Measurements from ENCODE around the gene TMEM126B.
"Not testable (repeated sequence)": the region's sequence is repeated elsewhere in the genome, so short reads cannot be mapped to it uniquely, and the experiment has no call there.

Gene TMEM126B

GRCh38 chr11:85647604-85648299 lies 19.4 kb downstream of the TMEM126B start, which contains the start of gene TMEM126A:
Gene TMEM126A (plus strand): TSS chr11:85647967. CDS start chr11:85650256, 2,289 bp downstream.
- DNase-seq (ENCODE audit: low read depth), result no peak

GRCh38 chr11:85651118-85651517 lies 22.7 kb downstream of the TMEM126B start:
- DNase-seq (ENCODE audit: low read depth), result no peak

- no peak for DNase-seq (ENCODE audit: low read depth)
Measured at GRCh38 chr11:85652786-85653447, 24.5 kb downstream of the TMEM126B start.

- not testable (repeated sequence) for DNase-seq (ENCODE audit: low read depth)
Measured at GRCh38 chr11:85654343-85654742, 25.9 kb downstream of the TMEM126B start.

GRCh38 chr11:85656777-85657176 lies 28.4 kb downstream of the TMEM126B start:
- no peak for DNase-seq (ENCODE audit: low read depth)

- no peak for DNase-seq (ENCODE audit: low read depth)
Measured at GRCh38 chr11:85658180-85658579, 29.8 kb downstream of the TMEM126B start.

- no peak for DNase-seq (ENCODE audit: low read depth)
Measured at GRCh38 chr11:85661972-85662664, 33.7 kb downstream of the TMEM126B start.

GRCh38 chr11:85663080-85663752 lies 34.8 kb downstream of the TMEM126B start:
- no peak for DNase-seq (ENCODE audit: low read depth)

- no peak for DNase-seq (ENCODE audit: low read depth)
Measured at GRCh38 chr11:85663753-85664614, 35.6 kb downstream of the TMEM126B start.

GRCh38 chr11:85664615-85665481 lies 36.5 kb downstream of the TMEM126B start, which contains the start of gene CREBZF:
Gene CREBZF (minus strand): TSS chr11:85665129. CDS start chr11:85664875, 254 bp downstream.
- peak; percentile 86 for DNase-seq (ENCODE audit: low read depth)

GRCh38 chr11:85665733-85666132 lies 37.3 kb downstream of the TMEM126B start:
- no peak for DNase-seq (ENCODE audit: low read depth)

- DNase-seq (ENCODE audit: low read depth), result no peak
Measured at GRCh38 chr11:85666687-85667086, 38.3 kb downstream of the TMEM126B start.

GRCh38 chr11:85668157-85668556 lies 39.8 kb downstream of the TMEM126B start:
- no peak for DNase-seq (ENCODE audit: low read depth)

- DNase-seq (ENCODE audit: low read depth), result not testable (repeated sequence)
Measured at GRCh38 chr11:85670949-85671663, 42.7 kb downstream of the TMEM126B start.

GRCh38 chr11:85672105-85672902 lies 43.9 kb downstream of the TMEM126B start:
- no peak for DNase-seq (ENCODE audit: low read depth)

GRCh38 chr11:85673393-85673792 lies 45.0 kb downstream of the TMEM126B start:
- no peak for DNase-seq (ENCODE audit: low read depth)

GRCh38 chr11:85679576-85679975 lies 51.2 kb downstream of the TMEM126B start:
- DNase-seq (ENCODE audit: low read depth), result no peak

- no peak for DNase-seq (ENCODE audit: low read depth)
Measured at GRCh38 chr11:85680897-85681296, 52.5 kb downstream of the TMEM126B start.
